B cell (primary cell): ENCODE measurements around the gene PTPRN2. TPM values are rescaled to one million over a fixed set of nuclear protein-coding genes. Genes with fewer than 3 reads are reported as not detected.

ENCODE experiments used
- ATAC-seq: fragments of 200-7000 bp; cut with Tn5 transposase; one replicate; pipeline ENCODE4 v1.10.0; 2021; ENCODE audit warnings: low read depth, mild to moderate bottlenecking, moderate number of reproducible peaks, moderate library complexity
- CTCF ChIA-PET: fragments of 350-600 bp; sonication (Branson Sonifier 250); formaldehyde crosslinking; loops from one replicate; lab custom pipeline; 2021; ENCODE audit warnings: antibody characterized with exemption, inconsistent platforms; lab: Charles Lee
- POLR2A ChIA-PET: fragments of 350-600 bp; sonication (Branson Sonifier 250); formaldehyde crosslinking; loops from one replicate; lab custom pipeline; 2021; ENCODE audit warnings: antibody characterized with exemption; lab: Charles Lee
- DNase-seq: peaks from one replicate; pipeline ENCODE4 v3.0.0; 2013
- H2AFZ ChIP-seq: 2 replicates; pipeline ENCODE4 v1.6.1; 2012; ENCODE audit warnings: mild to moderate bottlenecking, low read depth, low read length; ENCODE audit not compliant: insufficient read depth, poor library complexity, severe bottlenecking
- H3K27ac ChIP-seq, 2 donors: 1 replicate in 1 of 2; 2 replicates in 1 of 2; pipeline ENCODE4 v1.5.1; 2012 to 2013; ENCODE audit warnings: low read length in 2 of 2, mild to moderate bottlenecking in 2 of 2, moderate library complexity in 1 of 2
- H3K27me3 ChIP-seq, 4 experiments: fragments of 200-600 bp in 1 of 4; sonication (generic) in 1 of 4; replicated peaks in 1 of 4; 1 replicate in 2 of 4; 2 replicates in 2 of 4; pipeline versions ENCODE4 v1.6.1 to v1.7.0; 2013 to 2016; ENCODE audit warnings: low read length in 3 of 4, mild to moderate bottlenecking in 2 of 4, mixed read lengths in 1 of 4, moderate library complexity in 1 of 4; ENCODE audit not compliant: insufficient read depth in 4 of 4, control insufficient read depth in 3 of 4; ENCODE audit errors: control extremely low read depth in 1 of 4
- H3K36me3 ChIP-seq, 2 experiments: replicated peaks in 1 of 2; 1 replicate in 1 of 2; 2 replicates in 1 of 2; pipeline versions ENCODE4 v1.6.1 to v1.7.1; 2013; ENCODE audit warnings: low read length in 1 of 2; ENCODE audit not compliant: insufficient read depth in 2 of 2, control insufficient read depth in 1 of 2; ENCODE audit errors: control extremely low read depth in 1 of 2, extremely low read depth in 1 of 2
- H3K4me1 ChIP-seq, 2 donors: fragments of 200-600 bp in 1 of 2; sonication (generic) in 1 of 2; 1 replicate in 1 of 2; 2 replicates in 1 of 2; pipeline versions ENCODE4 v1.5.1 to v1.6.1; 2013 to 2017; ENCODE audit warnings: low read length in 2 of 2; ENCODE audit not compliant: control insufficient read depth in 2 of 2, insufficient read depth in 2 of 2
- H3K4me2 ChIP-seq: replicated peaks from 2 replicates; pipeline ENCODE3; 2012; ENCODE audit warnings: mild to moderate bottlenecking, low read depth, low read length; ENCODE audit not compliant: poor library complexity, severe bottlenecking
- H3K4me3 ChIP-seq, 5 experiments: fragments of 200-600 bp in 1 of 5; sonication (generic) in 1 of 5; 1 replicate in 3 of 5; 2 replicates in 2 of 5; pipeline versions ENCODE4 v1.5.1 to v1.7.0; 2011 to 2016; ENCODE audit warnings: low read length in 4 of 5, mild to moderate bottlenecking in 4 of 5, low read depth in 2 of 5, control low read depth in 1 of 5, moderate library complexity in 1 of 5; ENCODE audit not compliant: insufficient read depth in 1 of 5; ENCODE audit errors: control extremely low read depth in 1 of 5, extremely low read depth in 1 of 5
- H3K79me2 ChIP-seq: fragments of 200-600 bp; sonication (generic); one replicate; pipeline ENCODE4 v1.6.0; 2016; ENCODE audit warnings: low read length; ENCODE audit not compliant: control insufficient read depth, insufficient read depth
- H3K9ac ChIP-seq: fragments of 200-600 bp; sonication (generic); 2 replicates; pipeline ENCODE4 v1.6.1; 2017; ENCODE audit warnings: mild to moderate bottlenecking, low read length, moderate library complexity
- H3K9me3 ChIP-seq, 3 donors: one replicate each; pipeline versions ENCODE4 v1.6.1 to v1.7.1; 2013; ENCODE audit warnings: low read length in 2 of 3; ENCODE audit not compliant: control insufficient read depth in 2 of 3, insufficient read depth in 1 of 3; ENCODE audit errors: control extremely low read depth in 1 of 3
- H4K20me1 ChIP-seq: 2 replicates; pipeline ENCODE4 v1.6.0; 2012; ENCODE audit warnings: mild to moderate bottlenecking, low read length; ENCODE audit not compliant: insufficient read depth, control insufficient read depth, poor library complexity, severe bottlenecking
- H3K27ac Mint-ChIP-seq: one replicate; pipeline ENCODE4 v1.8.0; 2021; ENCODE audit warnings: mixed read lengths
- H3K27me3 Mint-ChIP-seq: one replicate; pipeline ENCODE4 v1.8.0; 2021; ENCODE audit warnings: mixed read lengths
- H3K4me1 Mint-ChIP-seq: one replicate; pipeline ENCODE4 v1.8.0; 2021; ENCODE audit warnings: mixed read lengths
- H3K4me3 Mint-ChIP-seq: one replicate; pipeline ENCODE4 v1.8.0; 2021; ENCODE audit warnings: mixed read lengths
- H3K9me3 Mint-ChIP-seq: one replicate; pipeline ENCODE4 v1.8.0; 2022; ENCODE audit warnings: mixed read lengths; ENCODE audit not compliant: insufficient read depth
- EZH2 ChIP-seq: IDR thresholded peaks from 2 replicates; pipeline ENCODE4 v1.6.1; 2012; ENCODE audit warnings: borderline replicate concordance, low read depth, mild to moderate bottlenecking, moderate library complexity, low read length; ENCODE audit not compliant: insufficient read depth, poor library complexity, severe bottlenecking
- WGBS: methylation state at CpG from one replicate; pipeline ENCODE4 v1.1.5; 2013; ENCODE audit warnings: missing lambda C conversion rate; ENCODE audit not compliant: insufficient coverage; 5-methylcytosine and 5-hydroxymethylcytosine counted together
- intact Hi-C: fragments of 100-400 bp; cut with micrococcal nuclease; formaldehyde crosslinking; loops from one replicate; pipeline ENCODE4 v1.10.0; 2022
- polyA plus RNA-seq: library from polyadenylated mRNA; depleted of rRNA; stranded (reverse); fragments of >200 nt; gene quantifications from 2 replicates; pipeline ENCODE4 v1.2.3, GENCODE V29; 2012
- total RNA-seq, 2 donors: library from RNA; stranded (reverse); fragments of 120-200 nt in 1 of 2; gene quantifications; 1 replicate in 1 of 2; 2 replicates in 1 of 2; pipeline versions ENCODE4 v1.2.3 to v1.2.4, GENCODE V29; 2013 to 2022
- TF ChIP-seq, protein P1 (sequence below): fragments of 200-600 bp; IDR thresholded peaks from one replicate; pipeline ENCODE4 v1.8.0; 2022; ENCODE audit warnings: antibody characterized with exemption, mild to moderate bottlenecking

The PTPRN2 gene
- total and polyA plus RNA-seq, 2 donors (not counting 1 experiment from before 2014, with no cell fraction given), result 2.0 to 5.0 TPM

DNA sequence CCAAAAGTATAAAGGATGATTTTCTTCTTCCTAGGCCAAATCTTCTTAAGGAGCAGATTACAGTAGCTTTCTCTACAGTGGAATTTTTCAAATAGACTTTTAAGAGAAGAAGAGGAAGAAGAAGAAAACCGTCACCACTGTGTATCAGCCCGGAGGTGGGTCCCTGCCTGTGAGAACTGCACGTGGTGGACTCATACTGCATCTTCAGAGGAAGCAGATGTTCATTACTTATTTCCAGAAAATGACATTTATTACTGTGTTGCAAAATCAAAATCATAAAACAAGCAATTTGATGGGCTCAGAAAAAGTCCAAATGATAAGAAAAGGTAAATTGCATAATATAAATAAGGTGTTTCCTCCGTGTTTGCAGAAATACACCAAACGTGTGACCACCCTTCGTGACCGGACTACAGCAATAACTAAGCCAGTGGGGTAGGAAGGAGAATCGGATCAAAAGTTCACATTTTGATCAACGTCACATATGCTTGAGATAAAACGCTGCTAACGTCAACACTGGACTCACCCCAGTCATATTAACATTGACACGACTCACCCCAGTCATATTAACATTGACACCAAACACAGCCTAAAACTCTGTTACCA is 179.2 kb downstream of the PTPRN2 start:
- Mint-ChIP-seq H3K4me1 (no peaks in the 10 kb centered on the region), H3K4me3 (no peak overlapping the region), H3K27ac (no peak overlapping the region), H3K9me3 (no peaks in the 10 kb centered on the region), H3K27me3 (no peaks in the 10 kb centered on the region)
- Histone ChIP-seq H4K20me1 (no peaks in the 10 kb centered on the region), H3K36me3 (no peaks in the 10 kb centered on the region), H3K9ac (no peak overlapping the region), H3K27ac (no peak overlapping the region), H2AFZ (no peak overlapping the region), H3K9me3 (peaks cover 0 to 14% (median 0%) of the 10 kb centered on the region in 3 donors), H3K4me1 (no peaks in the 10 kb centered on the region), H3K4me3 (no peak overlapping the region), H3K4me2 (no peak overlapping the region), H3K79me2 (no peaks in the 10 kb centered on the region), H3K27me3 (no peaks in the 10 kb centered on the region)
- ChIA-PET CTCF (no interaction called here), POLR2A (no interaction called here)
- ATAC-seq (no peak), DNase-seq (no peak)
- 51% methylated on average over 8 of the region's 12 CpGs for WGBS
- TF ChIP-seq, protein P1, sequence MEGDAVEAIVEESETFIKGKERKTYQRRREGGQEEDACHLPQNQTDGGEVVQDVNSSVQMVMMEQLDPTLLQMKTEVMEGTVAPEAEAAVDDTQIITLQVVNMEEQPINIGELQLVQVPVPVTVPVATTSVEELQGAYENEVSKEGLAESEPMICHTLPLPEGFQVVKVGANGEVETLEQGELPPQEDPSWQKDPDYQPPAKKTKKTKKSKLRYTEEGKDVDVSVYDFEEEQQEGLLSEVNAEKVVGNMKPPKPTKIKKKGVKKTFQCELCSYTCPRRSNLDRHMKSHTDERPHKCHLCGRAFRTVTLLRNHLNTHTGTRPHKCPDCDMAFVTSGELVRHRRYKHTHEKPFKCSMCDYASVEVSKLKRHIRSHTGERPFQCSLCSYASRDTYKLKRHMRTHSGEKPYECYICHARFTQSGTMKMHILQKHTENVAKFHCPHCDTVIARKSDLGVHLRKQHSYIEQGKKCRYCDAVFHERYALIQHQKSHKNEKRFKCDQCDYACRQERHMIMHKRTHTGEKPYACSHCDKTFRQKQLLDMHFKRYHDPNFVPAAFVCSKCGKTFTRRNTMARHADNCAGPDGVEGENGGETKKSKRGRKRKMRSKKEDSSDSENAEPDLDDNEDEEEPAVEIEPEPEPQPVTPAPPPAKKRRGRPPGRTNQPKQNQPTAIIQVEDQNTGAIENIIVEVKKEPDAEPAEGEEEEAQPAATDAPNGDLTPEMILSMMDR, result no peak
- no peak for TF ChIP-seq EZH2
- intact Hi-C loops, result no loop called here

DNA sequence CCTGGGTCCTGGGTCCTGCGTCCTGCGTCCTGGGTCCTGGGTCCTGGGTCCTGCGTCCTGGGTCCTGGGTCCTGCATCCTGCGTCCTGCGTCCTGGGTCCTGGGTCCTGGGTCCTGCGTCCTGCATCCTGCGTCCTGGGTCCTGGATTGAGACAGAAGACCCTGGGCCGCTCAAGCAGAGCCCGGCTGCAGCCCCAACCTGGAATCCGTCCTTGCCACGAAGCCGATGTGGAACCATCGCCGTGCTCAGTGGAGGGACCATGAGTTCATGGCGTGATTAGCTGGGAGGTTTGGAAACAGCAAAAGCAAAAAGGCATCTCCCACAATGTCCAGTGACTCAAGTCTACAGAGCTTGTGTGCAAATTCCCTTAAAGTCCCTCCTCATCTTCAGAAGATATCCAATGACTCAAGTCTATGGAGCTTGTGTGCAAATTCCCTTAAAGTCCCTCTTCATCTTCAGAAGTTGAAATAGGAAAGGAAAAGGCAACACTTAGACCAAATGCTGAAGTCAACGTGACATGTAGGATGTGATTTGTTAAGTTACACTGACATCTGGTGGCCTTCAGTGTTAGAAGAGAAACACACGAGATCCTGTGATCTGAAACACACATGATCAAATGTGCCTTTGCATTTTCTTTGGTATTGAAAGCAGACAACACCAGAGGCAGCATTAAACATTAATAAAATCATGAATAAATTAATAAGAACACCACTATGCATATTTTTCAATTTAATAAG is 179.9 kb downstream of the PTPRN2 start:
- CTCF ChIA-PET, result no interaction called here
- Mint-ChIP-seq H3K4me1 (no peaks in the 10 kb centered on the region), H3K27me3 (no peaks in the 10 kb centered on the region), H3K4me3 (no peak overlapping the region), H3K9me3 (no peaks in the 10 kb centered on the region), H3K27ac (no peak overlapping the region)
- no peak for ATAC-seq
- TF ChIP-seq, protein P1, result no peak
- TF ChIP-seq EZH2, result no peak
- peaks cover 0 to 13% (median 0%) of the 10 kb centered on the region in 3 donors for H3K9me3 ChIP-seq
- no peak overlapping the region for H2AFZ ChIP-seq
- no peak overlapping the region for H3K27ac ChIP-seq
- H4K20me1 ChIP-seq, result no peaks in the 10 kb centered on the region
- no peak overlapping the region for H3K9ac ChIP-seq
- no peak overlapping the region for H3K4me2 ChIP-seq
- no peaks in the 10 kb centered on the region for H3K27me3 ChIP-seq
- no peak for DNase-seq
- no peaks in the 10 kb centered on the region for H3K79me2 ChIP-seq
- 98% methylated on average over 14 of the region's 17 CpGs for WGBS
- intact Hi-C loops, result no loop called here
- H3K36me3 ChIP-seq, result no peaks in the 10 kb centered on the region
- H3K4me1 ChIP-seq, result no peaks in the 10 kb centered on the region
- POLR2A ChIA-PET, result no interaction called here
- H3K4me3 ChIP-seq, result no peak overlapping the region
